Testis (tissue), 3 donors: Measurements from ENCODE around the gene FOXK2. TPM values are rescaled to one million over a fixed set of nuclear protein-coding genes. Genes with fewer than 3 reads are reported as not detected.
"Not testable (repeated sequence)": the region's sequence is repeated elsewhere in the genome, so short reads cannot be mapped to it uniquely, and the experiment has no call there.

Experiments used
- DNase-seq: peaks from one replicate; pipeline ENCODE4 v3.0.0-alpha.2; 2019
- H3K27ac ChIP-seq, 2 donors: fragments of 200-600 bp; sonication (generic); one replicate each; pipeline ENCODE4 v1.5.1; 2019
- H3K27me3 ChIP-seq: fragments of 200-600 bp; sonication (generic); one replicate; pipeline ENCODE4 v1.5.1; 2019
- H3K36me3 ChIP-seq: fragments of 200-600 bp; sonication (generic); one replicate; pipeline ENCODE4 v1.5.1; 2017; ENCODE audit warnings: low read depth; ENCODE audit errors: missing control alignments
- H3K4me1 ChIP-seq: fragments of 200-600 bp; sonication (generic); one replicate; pipeline ENCODE4 v1.5.1; 2019
- H3K4me3 ChIP-seq, 2 donors: fragments of 200-600 bp; sonication (generic); one replicate each; pipeline ENCODE4 v1.5.1; 2017 to 2019
- H3K9me3 ChIP-seq: fragments of 200-600 bp; sonication (generic); one replicate; pipeline ENCODE4 v1.5.1; 2017
- CTCF ChIP-seq, 3 experiments: fragments of 450-650 bp in 2 of 3; fragments of 200-600 bp in 1 of 3; sonication (generic) in 1 of 3; IDR thresholded peaks; one replicate each; pipeline ENCODE4 v1.5.1; 2016 to 2019; ENCODE audit warnings: antibody characterized with exemption in 3 of 3, mild to moderate bottlenecking in 2 of 3, moderate library complexity in 1 of 3
- POLR2A ChIP-seq: fragments of 450-650 bp; IDR thresholded peaks from one replicate; pipeline ENCODE4 v1.6.1; 2017; ENCODE audit warnings: antibody characterized with exemption, mild to moderate bottlenecking, moderate library complexity
- WGBS, 2 donors: methylation state at CpG; one replicate each; pipeline ENCODE4 v1.1.5; 2018; 5-methylcytosine and 5-hydroxymethylcytosine counted together
- intact Hi-C: fragments of 100-400 bp; cut with DNase I; formaldehyde crosslinking; loops from one replicate; pipeline ENCODE4 v1.15.1; 2023; ENCODE audit warnings: low total_unique reads
- polyA plus RNA-seq: library from polyadenylated mRNA; stranded (reverse); fragments of 350-450 nt; fragmentation: Illumina TruSeq; extraction: RNeasy Lipid Tissue Mini Kit (QIAGEN cat#74804); gene quantifications from one replicate; pipeline ENCODE4 v1.2.3, GENCODE V29; 2014; ENCODE audit warnings: low read depth, low replicate concordance; ENCODE audit not compliant: insufficient read depth
- total RNA-seq, 2 donors: library from RNA; depleted of rRNA; stranded (reverse); fragments of >200 nt; gene quantifications; one replicate each; pipeline ENCODE4 v1.2.3, GENCODE V29; 2016

Gene FOXK2
- total and polyA plus RNA-seq, 3 donors from 2014 or later = 85.8 to 95.1 (median 94.3) TPM

DNA sequence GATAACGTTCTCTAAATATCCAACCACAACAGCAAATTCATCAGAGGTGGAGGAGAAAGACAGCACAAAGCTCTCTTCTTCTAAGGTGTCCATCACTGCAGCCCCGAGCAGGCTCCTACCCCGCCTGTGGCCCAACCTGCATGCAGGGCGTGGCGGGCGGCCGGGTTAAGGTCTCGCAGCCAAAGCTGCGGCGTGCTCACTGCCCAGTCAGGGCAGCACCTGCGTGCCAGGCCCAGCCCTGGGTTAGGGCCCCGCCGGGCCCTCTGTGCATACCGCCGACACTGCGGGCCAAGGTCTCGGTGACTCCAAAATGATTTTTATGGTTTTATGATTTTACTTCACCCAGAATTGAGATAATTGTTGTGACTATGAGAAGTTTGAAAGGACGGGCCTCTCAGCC lies 57.8 kb downstream of the FOXK2 start:
- H3K4me1 ChIP-seq = no peaks in the 10 kb centered on the region
- 92 to 95% methylated on average over 7 to 18 of the region's 18 CpGs for WGBS, 2 donors
- no peaks in the 10 kb centered on the region for H3K36me3 ChIP-seq
- H3K9me3 ChIP-seq = no peaks in the 10 kb centered on the region
- no peak overlapping the region for H3K27ac ChIP-seq
- no peak for DNase-seq
- TF ChIP-seq POLR2A = no peak
- no peak for TF ChIP-seq CTCF (IDR thresholded peaks at IDR 0.05)
- no peak overlapping the region for H3K4me3 ChIP-seq
- intact Hi-C loops = no loop called here
- no peaks in the 10 kb centered on the region for H3K27me3 ChIP-seq

GRCh38 chr17:82579969-82580368 lies 60.4 kb downstream of the FOXK2 start:
- DNase-seq, H3K36me3 ChIP-seq, H3K9me3 ChIP-seq, H3K27me3 ChIP-seq, H3K27ac ChIP-seq, H3K4me3 ChIP-seq, intact Hi-C loops, H3K4me1 ChIP-seq: not testable (repeated sequence)
- WGBS, 2 donors = 73 to 82% methylated on average over 4 of the region's 4 CpGs

DNA sequence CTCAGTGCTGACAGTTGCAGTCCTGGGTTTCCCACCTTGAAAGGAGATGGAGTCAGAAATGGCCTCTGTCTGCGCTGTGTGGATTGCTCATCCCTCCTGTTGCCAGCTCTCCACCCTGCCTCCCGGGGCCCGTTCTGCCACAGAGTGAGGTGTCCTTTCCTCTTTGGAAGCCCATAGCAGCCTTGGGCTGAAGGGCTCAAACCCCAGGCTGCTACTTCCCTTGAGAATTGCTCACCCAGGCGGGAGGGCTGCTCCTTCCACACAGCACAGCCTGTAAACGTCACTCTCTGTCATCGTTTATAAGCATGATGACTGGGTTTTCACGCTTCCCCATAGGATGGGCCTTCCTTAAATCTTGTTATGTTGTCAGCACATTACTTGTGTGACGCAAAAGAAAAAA lies 62.7 kb downstream of the FOXK2 start:
- TF ChIP-seq POLR2A (no peak), CTCF (IDR thresholded peaks at IDR 0.05) (no peak)
- Histone ChIP-seq H3K4me3 (no peak overlapping the region), H3K27me3 (no peaks in the 10 kb centered on the region), H3K36me3 (no peaks in the 10 kb centered on the region), H3K4me1 (no peaks in the 10 kb centered on the region), H3K9me3 (no peaks in the 10 kb centered on the region), H3K27ac (no peak overlapping the region)
- 83 to 89% methylated on average over 8 of the region's 8 CpGs for WGBS, 2 donors
- intact Hi-C loops = no loop called here
- no peak for DNase-seq

- no peaks in the 10 kb centered on the region for H3K36me3 ChIP-seq
- no peak overlapping the region for H3K4me3 ChIP-seq
- WGBS, 2 donors = 87 to 91% methylated on average over 11 of the region's 11 CpGs
- H3K9me3 ChIP-seq = no peaks in the 10 kb centered on the region
- no peak overlapping the region for H3K27ac ChIP-seq
- intact Hi-C loops = no loop called here
- no peak for TF ChIP-seq CTCF (IDR thresholded peaks at IDR 0.05)
- no peak for TF ChIP-seq POLR2A
- no peaks in the 10 kb centered on the region for H3K4me1 ChIP-seq
- no peak for DNase-seq
- H3K27me3 ChIP-seq = no peaks in the 10 kb centered on the region
Measured at GRCh38 chr17:82582709-82583108, 63.2 kb downstream of the FOXK2 start.

DNA sequence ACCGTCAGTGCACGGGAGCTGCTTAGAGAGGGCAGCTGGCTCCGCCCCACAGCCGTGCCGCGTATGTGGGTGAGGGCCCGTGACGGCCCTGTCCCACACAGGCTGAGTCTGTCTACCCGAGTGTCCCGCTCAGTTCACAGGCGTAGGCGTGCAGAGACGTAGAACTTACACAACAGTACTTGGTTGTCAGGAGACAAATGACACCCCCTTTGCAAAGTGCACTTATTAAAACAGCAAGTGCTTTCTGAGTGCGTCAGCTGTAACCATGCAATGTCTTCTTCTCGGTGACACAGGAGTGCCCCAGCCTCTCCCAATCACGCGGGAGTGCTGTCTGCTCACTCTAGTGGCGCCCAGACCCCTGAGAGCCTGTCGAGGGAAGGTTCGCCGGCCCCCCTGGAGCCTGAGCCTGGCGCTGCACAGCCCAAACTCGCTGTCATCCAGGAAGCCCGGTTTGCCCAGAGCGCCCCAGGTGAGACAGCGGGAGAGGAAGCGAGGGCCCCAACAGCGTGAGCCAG lies 64.2 kb downstream of the FOXK2 start:
- DNase-seq = no peak
- WGBS, 2 donors = 94 to 96% methylated on average over 24 to 28 of the region's 28 CpGs
- Histone ChIP-seq H3K36me3 (no peaks in the 10 kb centered on the region), H3K9me3 (no peaks in the 10 kb centered on the region), H3K4me3 (no peak overlapping the region), H3K27me3 (no peaks in the 10 kb centered on the region), H3K4me1 (no peaks in the 10 kb centered on the region), H3K27ac (no peak overlapping the region)
- TF ChIP-seq CTCF (IDR thresholded peaks at IDR 0.05) (no peak), POLR2A (no peak)
- intact Hi-C loops = no loop called here

DNA sequence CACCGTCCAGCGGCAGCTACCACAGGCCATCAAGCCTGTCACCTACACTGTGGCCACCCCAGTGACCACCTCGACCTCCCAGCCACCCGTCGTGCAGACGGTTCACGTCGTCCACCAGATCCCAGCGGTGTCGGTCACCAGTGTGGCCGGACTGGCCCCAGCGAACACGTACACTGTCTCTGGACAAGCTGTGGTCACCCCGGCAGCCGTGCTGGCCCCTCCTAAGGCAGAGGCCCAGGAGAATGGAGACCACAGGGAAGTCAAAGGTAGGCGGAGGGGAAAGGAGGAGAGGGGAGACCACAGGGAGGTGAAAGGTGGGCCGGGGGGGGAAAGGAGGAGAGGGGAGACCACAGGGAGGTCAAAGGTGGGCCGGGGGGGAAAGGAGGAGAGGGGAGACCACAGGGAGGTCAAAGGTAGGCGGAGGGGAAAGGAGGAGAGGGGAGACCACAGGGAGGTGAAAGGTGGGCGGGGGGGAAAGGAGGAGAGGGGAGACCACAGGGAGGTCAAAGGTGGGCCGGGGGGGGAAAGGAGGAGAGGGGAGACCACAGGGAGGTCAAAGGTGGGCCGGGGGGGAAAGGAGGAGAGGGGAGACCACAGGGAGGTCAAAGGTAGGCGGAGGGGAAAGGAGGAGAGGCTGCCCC lies 66.5 kb downstream of the FOXK2 start:
- intact Hi-C loops = not testable (repeated sequence)

More for the DNA sequence above, 66.5 kb downstream of the FOXK2 start:
- H3K36me3 ChIP-seq, H3K4me1 ChIP-seq, DNase-seq, H3K9me3 ChIP-seq, H3K4me3 ChIP-seq, H3K27me3 ChIP-seq: not testable (repeated sequence)
- WGBS, 2 donors = 83 to 86% methylated on average over 15 to 21 of the region's 23 CpGs
- H3K27ac ChIP-seq = peak overlapping the region in 1 of 2 donors; percentile 31
